Kasumi-1 (cell line): ENCODE data around the gene GFER.
"Not testable (repeated sequence)": the region's sequence is repeated elsewhere in the genome, so short reads cannot be mapped to it uniquely, and the experiment has no call there.

Source experiments
- DNase-seq, 2 experiments: peaks; one replicate each; lab custom pipeline; 2025; lab: John Stamatoyannopoulos, UW

GFER gene

GRCh38 chr16:2026461-2027023, 42.5 kb downstream of the GFER start, which contains the start of gene NHERF2:
TSS of gene NHERF2 (plus strand) at chr16:2026902. CDS start at chr16:2027006, 104 bp downstream.
- DNase-seq = no peak

- DNase-seq = no peak
Measured at GRCh38 chr16:2027024-2028010, 43.3 kb downstream of the GFER start.

GRCh38 chr16:2028146-2028545, 44.2 kb downstream of the GFER start:
- DNase-seq = no peak

- no peak for DNase-seq
Measured at GRCh38 chr16:2028620-2029220, 44.7 kb downstream of the GFER start.

GRCh38 chr16:2029350-2029749, 45.4 kb downstream of the GFER start:
- DNase-seq = no peak

- no peak for DNase-seq
Measured at GRCh38 chr16:2030036-2030435, 46.0 kb downstream of the GFER start.

- DNase-seq = no peak
Measured at GRCh38 chr16:2031081-2031577, 47.1 kb downstream of the GFER start.

GRCh38 chr16:2032285-2033056, 48.5 kb downstream of the GFER start:
- no peak for DNase-seq

- no peak for DNase-seq
Measured at GRCh38 chr16:2033057-2033908, 49.3 kb downstream of the GFER start.

GRCh38 chr16:2033909-2034695, 50.1 kb downstream of the GFER start:
- not testable (repeated sequence) for DNase-seq

GRCh38 chr16:2034696-2035430, 50.9 kb downstream of the GFER start:
- DNase-seq = no peak

GRCh38 chr16:2035431-2036199, 51.6 kb downstream of the GFER start:
- DNase-seq = no peak

GRCh38 chr16:2036200-2036966, 52.4 kb downstream of the GFER start:
- no peak for DNase-seq

- DNase-seq = no peak
Measured at GRCh38 chr16:2037115-2037514, 53.1 kb downstream of the GFER start.
